ENCODE results near the gene CCDC136.

CCDC136 gene

DNA sequence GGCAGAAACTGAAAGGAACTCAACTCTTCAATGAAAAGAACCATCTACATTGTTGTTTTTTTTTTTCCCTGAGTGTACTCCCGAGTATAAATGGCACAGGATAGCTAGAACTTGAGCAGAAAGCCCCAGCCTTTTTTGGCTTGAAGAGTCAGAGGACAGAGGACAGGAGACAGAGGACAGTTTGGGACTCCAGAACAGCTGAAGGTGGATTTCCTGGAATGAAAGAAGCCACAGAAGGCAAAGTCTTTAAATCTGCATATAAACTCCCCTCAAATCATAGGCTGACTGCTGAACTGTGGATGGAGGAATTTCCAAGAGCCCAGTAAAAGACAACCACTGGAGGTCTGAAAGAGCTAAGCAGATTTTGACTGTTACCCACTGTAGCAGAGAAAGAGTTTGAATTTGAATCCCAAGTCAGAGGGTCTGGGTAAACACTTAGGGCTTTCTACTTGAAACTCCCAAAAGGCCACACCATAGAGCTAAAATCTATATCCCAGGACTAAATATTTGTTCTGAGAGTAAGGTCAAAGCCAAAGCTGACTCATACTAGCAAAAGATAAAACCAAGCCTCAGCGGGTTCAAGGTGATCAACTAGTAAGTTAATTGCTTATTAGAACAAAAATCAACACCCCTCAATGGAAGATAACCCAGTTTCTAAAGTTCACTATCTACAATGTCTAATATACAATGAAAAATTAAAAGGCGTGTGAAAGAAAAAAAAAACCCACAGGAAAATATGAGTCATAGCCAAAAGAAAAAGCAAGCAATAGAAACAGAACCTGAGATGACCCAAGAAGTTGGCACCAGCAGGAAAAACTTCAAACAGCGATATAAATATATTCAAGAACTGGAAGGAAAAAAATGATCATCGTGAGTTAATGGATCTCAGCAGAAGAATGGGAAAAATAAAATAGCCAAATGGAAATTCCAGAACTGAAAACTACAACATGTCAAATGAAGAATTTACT is 14.3 kb upstream of the CCDC136 start:
- no peak for DNase-seq (ENCODE audit: low read depth, low spot score)

DNA sequence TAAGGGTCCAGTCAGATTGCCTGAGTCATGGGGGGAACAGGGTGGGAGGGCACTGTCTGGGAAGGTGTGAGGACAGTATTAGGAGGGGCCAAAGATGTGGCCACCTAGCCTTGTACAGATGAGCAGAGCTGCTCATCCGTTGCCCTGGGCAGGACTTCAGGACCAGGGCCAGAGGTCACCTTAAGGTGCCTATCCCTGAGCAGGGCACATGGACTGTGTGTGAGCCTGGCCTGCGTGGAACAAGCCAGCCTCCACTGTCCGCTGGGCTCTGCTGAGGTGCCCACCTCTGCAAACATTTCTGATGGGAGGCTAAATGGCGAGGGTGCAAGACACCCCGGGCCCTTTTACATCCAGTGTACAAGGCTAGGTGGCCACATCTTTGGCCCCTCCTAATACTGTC is 12.8 kb upstream of the CCDC136 start:
- no peak for DNase-seq (ENCODE audit: low read depth, low spot score)

DNA sequence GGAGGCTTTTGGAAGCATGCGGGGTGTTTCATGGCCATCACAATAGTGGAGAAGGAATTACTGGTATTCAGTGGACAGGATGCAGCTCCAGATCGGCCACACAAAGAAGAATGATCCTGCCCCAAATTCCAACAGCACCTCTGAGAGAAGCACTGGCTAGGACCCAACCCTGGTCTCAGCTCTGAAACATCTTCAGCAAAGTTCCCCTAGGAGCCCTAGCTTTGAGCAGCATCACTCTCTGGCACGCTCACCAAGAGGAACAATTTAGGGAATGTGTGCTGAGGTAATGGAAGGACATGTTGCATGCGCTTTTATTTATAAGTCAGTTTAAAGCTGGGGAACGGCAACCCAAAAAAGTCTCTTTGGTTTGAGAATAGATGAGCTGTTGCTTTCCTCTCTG is 10.6 kb upstream of the CCDC136 start:
- DNase-seq (ENCODE audit: low read depth, low spot score): no peak

DNA sequence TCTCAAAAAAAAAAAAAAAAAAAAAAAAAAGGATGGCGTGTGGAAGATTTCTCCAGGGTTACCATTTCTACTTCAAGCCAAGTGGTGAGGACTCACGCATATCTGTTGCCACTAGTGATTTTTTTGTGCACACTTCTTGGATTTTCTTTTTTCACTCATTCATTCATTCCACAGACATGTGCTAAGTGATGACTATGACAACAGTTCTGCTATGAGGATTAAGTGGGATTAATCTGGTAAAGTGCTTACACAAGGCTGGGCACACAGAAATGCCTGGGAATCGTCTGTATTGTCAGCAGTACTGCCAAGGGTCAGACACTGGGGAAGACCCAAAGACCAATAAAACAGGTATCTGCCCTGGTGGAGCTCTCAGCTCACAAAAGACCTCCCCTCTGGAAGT is 9.9 kb upstream of the CCDC136 start:
- no peak for DNase-seq (ENCODE audit: low read depth, low spot score)

DNA sequence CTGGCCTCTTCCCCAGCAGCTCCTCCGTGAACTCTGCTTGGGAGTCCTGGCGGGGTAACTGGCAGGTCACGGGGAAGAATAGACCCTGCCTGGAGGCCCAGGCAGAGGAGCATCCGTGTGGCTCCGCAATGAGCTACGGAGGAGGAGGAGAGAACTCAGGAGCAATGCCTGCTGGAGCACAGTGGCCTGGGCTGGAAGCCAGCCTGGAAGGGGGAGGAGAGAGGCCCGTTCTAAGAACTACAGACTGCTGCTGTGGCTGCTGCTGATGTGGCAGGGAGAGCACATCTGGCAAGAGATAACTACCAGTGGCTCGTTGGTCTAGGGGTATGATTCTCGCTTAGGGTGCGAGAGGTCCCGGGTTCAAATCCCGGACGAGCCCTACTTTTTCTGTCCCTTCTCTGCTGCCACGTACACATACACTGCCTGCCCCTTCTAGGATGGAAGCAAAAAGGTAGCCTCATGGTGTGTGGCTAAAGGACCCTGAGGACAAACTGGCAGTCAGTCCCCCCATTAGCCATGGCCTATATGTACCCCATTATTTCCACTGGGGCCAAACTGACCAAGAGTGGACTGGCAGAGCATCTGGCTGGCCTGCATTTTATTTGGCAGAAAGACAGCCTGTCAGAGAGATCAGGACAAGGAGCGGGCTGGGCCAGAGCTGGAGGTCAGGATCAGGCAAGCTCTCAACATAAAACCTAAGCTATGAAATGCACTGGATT is 8.5 kb upstream of the CCDC136 start:
- DNase-seq (ENCODE audit: low read depth, low spot score): no peak

DNA sequence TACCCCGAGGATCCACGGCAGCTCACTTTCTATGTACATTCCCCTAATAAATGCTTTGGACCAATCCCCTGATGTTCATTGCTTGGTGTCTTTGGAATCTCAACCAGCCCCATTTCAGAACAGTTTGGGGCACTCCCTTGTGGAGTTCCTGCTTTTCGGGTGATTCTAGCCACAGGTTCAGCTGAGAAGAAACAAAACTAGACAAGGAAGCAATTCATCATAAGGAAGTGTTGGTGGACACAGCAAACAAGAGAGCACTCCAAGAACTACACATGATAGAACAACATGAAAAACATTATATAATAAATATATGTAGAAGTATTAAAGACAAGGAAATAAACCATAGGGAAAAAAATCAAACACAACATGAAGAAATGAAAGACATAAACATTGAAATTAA is 6.0 kb upstream of the CCDC136 start:
- no peak for DNase-seq (ENCODE audit: low read depth, low spot score)

DNA sequence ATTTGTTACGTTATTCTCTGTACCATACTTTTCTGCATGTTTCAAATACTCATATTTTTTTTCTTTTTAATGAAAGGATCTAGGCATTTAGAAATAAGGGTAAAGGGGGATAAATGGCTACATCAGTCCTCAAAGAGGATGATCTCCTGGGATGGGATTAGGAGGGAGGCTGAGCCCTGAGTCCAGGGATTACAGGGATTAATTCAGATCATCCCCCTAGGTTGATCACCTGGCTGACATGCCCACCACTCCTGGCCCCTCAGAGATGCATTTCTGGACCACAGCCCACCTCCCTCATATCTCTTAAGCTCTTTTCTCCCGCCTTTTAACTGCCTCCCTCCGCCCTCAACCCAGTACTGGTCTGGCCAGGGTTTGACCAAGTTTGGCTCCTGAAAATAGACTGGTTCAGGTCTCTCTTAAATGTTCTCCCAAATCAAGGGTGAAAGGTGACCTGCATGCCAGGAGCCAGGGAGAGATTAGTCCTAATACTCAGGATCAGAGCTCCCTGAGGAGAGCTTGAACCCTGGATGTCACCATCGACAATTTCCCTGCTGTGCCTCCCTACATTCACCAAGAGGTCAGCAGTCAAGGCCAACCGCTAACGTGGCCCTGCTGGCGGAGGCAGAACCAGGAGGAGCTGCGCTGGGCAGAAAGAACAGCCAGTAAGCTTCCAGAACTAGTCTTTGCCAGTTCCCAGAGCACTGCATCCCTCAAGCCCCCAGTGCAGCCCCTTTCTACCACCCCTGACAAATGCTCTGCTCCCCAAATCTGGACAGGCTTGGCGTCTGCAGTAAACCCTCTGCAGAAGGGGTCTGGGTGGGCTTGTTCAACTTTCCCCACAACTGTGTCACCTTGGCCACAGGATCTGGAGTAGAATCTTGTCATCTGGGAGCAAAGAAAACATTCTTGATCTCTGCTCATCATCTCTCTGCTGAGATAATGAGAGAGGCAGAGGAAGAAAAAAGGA is 3.0 kb upstream of the CCDC136 start:
- no peak for DNase-seq (ENCODE audit: low read depth, low spot score)

DNA sequence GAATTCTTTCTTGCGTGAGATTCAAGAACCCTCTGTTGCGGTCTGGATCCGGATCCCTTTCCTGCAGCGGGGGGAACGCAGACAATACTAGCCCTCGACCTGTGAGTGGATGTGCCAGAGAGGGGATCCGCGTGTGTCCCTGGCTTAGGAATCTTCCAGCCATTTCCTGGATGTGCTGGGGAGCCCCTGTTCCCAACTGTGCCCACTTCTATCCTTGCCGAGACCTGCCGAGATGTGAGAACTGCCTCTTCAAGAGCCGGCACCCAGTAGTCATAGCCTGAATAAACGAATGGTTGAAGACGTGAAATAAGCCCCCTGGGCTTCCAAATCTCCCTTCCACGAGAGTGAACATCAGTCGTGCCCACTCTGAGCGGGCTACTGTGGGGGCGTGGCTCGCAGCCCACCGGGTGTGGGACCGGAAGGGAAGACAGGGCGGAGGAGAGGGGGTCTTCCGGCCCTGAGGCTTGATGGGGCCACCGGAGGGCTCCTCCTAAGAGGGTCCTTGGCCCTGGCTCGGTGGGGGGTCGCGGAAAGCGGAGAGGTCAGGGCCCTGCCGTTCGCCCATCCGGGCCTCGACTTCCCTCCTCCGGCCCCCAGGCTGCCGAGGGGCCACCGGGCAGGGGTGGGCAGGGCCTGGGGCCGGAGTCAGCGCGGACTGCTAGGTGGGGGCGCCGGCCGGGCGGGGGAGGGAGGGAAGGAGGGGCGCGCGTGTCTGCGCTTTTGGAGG is 1.3 kb upstream of the CCDC136 start:
- no peak for DNase-seq (ENCODE audit: low read depth, low spot score)

DNA sequence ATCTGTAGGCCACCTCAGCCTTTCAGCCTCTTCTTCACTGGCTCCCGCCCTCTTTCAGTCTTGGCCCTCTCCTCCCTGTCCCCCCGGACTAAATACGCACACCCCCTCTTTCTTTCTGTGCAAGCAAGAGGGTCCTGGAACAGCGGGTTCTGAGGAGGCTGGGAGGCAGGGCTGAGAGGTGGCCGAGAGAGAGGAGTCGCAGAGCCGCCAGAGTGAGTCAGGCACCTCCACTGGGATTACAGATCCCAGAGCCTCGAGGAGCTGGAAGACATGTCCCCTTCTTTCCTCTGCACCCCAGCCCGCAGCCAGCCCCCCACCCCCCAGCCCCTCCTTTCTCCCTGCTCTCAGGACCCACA is 182 bp downstream of the CCDC136 start:
- DNase-seq (ENCODE audit: low read depth, low spot score): no peak

DNA sequence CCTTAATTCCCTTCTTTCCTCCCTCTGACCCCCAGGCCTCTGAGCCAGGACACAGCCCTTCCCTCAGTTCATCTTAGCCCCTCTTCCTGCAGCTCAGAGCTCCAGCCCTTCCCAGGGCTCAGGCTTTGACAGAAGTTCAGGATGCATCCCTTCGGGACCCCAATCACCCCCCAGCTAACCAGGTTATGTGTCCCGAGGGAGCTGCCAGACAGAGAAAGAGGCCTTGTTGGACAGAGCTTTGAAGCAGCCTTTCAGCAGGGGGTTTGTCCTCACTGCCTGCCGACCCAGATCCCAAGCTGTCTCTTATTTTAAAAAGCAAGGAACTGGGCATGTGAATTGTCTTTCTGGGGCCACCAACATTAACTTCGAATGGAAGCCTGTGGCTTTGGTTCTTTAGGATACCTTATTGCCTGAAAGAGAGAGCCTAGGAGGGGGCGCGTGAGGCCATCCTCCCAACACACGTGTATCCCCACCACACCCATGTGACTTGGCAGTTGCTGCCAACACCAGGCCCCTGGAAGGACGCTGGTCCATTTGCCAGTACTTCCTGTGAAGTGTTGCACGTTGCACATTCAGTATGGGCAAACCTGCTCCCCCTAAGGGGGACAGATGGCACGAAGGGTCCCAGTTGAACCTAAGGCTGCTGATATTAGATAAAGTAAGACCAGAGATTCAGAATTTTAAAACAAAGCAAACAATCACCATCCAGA is 858 bp downstream of the CCDC136 start:
- DNase-seq (ENCODE audit: low read depth, low spot score): no peak

DNA sequence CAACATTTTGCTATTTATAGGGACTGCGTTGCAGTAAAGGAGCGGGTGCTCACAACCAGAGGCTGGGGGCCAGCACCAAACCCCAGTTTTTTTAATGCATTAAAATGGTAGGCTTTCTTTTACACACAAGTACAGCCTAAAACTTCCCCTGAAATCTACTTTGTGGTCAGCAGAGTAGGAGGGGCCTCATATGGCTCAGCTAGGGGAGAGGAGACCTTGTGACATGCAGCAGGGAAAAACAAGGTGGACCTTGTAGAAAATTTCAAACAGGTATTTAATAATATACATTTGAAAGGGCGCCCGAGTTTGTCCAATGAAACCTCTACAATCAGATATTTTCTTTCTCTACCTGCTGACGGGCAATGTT is 1.4 kb downstream of the CCDC136 start:
- no peak for DNase-seq (ENCODE audit: low read depth, low spot score)

DNA sequence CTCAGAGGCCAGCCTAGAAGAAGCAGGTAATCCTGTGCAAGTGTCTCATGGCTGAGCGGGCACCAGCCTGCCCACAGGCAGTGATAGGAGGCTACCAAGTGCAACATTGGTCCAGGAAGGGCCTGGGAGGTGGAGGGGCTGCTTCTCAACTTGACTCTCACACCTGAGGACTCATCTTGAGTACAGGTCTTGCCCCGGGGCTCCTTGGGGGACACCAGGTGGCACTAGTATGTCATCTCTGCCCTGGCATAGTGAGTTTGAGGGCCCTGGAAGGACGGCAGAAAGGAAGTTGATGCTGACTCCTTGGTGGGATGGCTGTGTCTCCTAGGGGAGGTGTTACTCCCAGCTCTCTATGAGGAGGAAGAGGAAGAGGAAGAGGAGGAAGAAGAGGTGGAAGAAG is 2.3 kb downstream of the CCDC136 start:
- DNase-seq (ENCODE audit: low read depth, low spot score): no peak

DNA sequence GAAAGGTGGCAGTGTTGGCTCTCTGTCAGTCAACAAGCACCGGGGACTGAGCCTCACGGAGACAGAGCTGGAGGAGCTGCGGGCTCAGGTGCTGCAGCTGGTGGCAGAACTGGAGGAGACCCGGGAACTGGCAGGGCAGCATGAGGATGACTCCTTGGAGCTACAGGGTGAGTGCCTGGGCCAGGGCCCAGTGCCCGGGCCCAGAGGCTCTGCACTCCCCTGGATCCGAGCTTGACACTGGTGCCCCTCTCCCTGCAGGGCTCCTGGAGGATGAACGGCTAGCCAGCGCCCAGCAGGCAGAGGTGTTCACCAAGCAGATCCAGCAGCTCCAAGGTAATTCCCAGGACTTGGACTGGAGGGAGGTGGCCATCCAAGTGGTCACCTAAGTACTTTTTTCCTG is 2.7 kb downstream of the CCDC136 start:
- no peak for DNase-seq (ENCODE audit: low read depth, low spot score)

DNA sequence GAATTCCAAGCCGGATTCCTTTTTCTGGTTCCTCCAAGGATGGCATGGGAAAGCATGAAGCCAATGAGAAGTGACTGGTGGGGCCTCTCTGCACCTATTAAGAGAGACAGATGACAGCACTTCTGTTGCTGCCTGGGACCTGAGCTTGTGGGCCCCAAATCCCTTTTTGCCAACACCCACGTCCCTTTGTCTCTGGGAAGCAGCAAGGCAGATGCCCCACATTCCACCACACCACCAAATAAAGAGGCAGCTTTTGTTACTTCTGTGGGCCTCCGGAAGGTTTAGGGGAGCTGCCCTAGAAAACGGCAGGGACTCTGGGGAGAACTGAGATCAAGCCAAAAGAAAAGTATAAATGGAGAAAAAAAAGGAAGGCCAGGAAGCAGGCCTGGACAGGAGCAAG is 3.4 kb downstream of the CCDC136 start:
- DNase-seq (ENCODE audit: low read depth, low spot score): no peak

DNA sequence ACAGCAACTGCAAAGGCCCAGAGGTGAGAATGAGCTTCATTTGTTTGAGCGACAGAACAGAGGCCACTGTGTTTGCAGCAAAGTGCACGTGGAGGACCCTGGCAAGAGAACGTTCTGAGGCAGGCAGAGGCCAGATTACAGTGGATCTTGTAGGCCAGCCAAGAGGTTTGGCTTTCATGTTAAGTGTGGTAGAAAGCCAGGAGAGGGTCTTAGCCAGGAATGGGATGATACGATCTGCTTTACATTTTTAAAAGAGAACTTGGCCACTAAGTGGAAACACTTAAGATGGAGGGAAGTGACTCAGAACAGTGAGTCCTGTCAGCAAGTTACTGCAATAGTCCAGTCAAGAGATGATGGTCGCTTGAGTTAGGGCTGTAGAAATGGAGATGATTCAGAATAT is 4.6 kb downstream of the CCDC136 start:
- no peak for DNase-seq (ENCODE audit: low read depth, low spot score)

DNA sequence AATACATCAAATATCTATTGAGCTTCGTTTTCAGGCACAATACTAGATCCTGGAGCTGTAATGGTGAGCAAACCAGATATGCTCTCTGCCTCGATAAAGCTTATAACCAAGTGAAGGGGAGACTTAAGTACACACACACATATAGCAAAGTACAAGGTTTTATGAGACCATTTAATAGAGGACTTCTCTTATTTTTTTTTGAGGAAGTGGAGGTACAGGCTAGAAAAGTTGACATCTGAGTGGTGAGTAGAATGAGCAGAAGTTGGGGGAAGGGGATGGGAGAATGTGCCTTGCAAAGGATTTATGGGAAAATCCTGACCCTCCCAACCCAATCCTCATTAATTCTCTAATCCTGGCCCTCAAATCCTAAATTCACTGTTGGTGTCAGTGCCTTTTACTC is 7.7 kb downstream of the CCDC136 start:
- DNase-seq (ENCODE audit: low read depth, low spot score): no peak

DNA sequence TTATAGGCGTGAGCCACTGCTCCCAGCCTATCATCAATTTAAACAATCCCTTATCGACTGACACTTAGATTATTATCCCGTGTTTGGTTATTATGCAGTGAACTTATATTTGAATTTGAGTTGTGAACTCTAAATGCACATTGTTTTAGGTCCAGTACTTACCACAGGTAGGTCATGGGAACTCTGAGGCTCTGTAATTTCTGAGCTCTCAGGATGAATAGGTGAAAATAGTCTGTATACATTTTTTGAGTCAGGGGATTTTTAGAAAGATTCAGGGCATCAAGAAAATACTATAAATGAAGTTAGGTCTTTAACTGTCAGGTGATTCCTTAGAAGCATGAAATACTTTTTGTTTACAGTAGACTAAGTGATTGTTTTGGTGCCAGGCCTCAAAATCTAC is 8.8 kb downstream of the CCDC136 start:
- no peak for DNase-seq (ENCODE audit: low read depth, low spot score)

DNA sequence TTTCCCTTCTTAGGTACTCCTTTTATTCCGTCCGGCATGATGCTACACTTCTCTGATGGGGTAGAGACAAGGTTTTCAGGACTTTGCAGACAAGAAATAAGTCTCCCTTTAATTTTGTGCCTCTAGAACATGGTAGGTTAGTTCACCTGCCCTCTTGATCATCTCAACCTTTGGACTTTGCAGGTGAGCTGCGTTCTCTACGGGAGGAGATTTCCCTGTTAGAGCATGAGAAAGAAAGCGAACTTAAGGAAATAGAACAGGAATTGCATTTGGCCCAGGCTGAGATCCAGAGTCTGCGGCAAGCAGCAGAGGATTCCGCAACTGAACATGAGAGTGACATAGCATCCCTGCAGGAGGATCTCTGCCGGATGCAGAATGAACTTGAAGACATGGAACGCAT is 9.2 kb downstream of the CCDC136 start:
- no peak for DNase-seq (ENCODE audit: low read depth, low spot score)

DNA sequence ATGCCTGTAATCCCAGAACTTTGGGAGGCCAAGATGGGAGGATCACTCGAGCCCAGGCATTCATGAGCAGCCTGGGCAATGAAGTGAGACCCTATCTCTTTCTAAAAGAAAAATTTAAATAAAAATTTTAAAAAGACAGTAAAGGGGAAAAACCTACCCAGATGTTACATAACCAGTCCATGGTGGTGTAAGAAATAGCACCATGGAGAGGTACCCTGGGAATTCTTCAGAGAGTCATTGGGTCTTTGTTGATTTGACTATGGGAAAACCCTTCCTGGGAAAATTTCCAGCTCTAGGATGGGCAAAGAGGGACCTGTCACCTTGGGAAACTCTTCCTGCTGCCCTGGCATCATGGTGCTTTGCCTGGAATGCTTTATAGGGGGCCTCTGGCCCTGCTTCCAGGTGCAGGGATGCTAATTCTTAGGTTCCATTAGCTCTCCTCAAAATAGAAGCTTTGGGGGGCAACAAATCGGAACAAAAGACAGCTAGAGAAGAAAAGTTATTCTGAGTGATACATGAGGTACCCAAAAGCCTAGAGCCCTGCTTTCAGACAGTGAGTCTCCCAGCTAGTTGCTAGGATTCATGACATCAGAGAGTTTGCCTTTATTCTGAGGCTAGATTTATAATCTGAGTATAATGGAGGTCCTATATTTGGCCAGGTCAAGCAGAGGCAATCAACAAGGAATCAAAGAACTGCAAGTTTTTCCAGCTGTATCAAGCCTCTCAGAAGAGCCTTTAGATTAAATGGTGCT is 10.1 kb downstream of the CCDC136 start:
- DNase-seq (ENCODE audit: low read depth, low spot score): no peak

DNA sequence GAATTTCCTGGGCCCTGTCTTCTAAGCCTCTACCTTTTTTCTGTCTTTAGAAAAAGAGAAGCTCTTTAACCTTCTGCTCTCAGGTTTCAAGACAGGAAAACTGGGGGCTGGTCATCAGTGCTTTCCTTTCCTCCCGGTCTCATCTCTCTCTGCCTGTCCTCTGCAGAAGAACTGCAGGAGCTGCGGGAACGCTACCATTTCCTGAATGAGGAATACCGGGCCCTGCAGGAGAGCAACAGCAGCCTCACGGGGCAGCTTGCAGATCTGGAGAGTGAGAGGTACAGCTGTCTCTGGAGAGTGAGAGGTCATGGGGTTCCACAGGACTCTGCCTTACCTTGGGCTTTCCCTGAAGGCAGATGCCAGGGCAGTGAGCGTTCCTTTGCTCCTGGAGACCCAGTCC is 12.7 kb downstream of the CCDC136 start:
- no peak for DNase-seq (ENCODE audit: low read depth, low spot score)
